Lower lobe of right lung (tissue), 2 donors: ENCODE data around the gene RPLP1. TPM values are rescaled to one million over a fixed set of nuclear protein-coding genes. Genes with fewer than 3 reads are reported as not detected.

Experiments
- ATAC-seq, 2 donors: fragments of 200-7000 bp; cut with Tn5 transposase; one replicate each; pipeline ENCODE4 v1.9.1; 2020 to 2022; ENCODE audit warnings: mild to moderate bottlenecking in 2 of 2, moderate library complexity in 2 of 2
- DNase-seq: peaks from one replicate; pipeline ENCODE4 v3.0.0-alpha.2; 2020
- H3K27ac ChIP-seq: fragments of 200-600 bp; one replicate; pipeline ENCODE4 v1.8.0; 2022
- H3K27me3 ChIP-seq: fragments of 200-600 bp; one replicate; pipeline ENCODE4 v1.8.0; 2022; ENCODE audit warnings: low read depth
- H3K36me3 ChIP-seq: fragments of 200-600 bp; one replicate; pipeline ENCODE4 v1.8.0; 2022; ENCODE audit warnings: mild to moderate bottlenecking
- H3K4me1 ChIP-seq: fragments of 200-600 bp; one replicate; pipeline ENCODE4 v1.8.0; 2022
- H3K4me3 ChIP-seq: fragments of 200-600 bp; one replicate; pipeline ENCODE4 v1.8.0; 2022; ENCODE audit warnings: mild to moderate bottlenecking
- H3K9me3 ChIP-seq: fragments of 200-600 bp; one replicate; pipeline ENCODE4 v1.8.0; 2022
- intact Hi-C: fragments of 100-400 bp; cut with DNase I; formaldehyde crosslinking; loops from one replicate; pipeline ENCODE4 v1.11.0; 2022
- total RNA-seq: library from RNA; stranded (reverse); fragmentation: NEBNext Ultra II Directional; extraction: Animal tissue kit (Norgen Biotek cat#: 25700); gene quantifications from one replicate; pipeline ENCODE4 v1.2.1, GENCODE V29; 2021
- TF ChIP-seq, protein P1 (sequence below): fragments of 200-600 bp; IDR thresholded peaks from one replicate; pipeline ENCODE4 v1.8.0; 2022; ENCODE audit warnings: antibody characterized with exemption, mild to moderate bottlenecking
- donor health status: DM: no; HTN: yes; CAD: no; lungs with severe emphysema.

Gene RPLP1
- total RNA-seq, 1 donor from 2014 or later, result 1,283 TPM

DNA sequence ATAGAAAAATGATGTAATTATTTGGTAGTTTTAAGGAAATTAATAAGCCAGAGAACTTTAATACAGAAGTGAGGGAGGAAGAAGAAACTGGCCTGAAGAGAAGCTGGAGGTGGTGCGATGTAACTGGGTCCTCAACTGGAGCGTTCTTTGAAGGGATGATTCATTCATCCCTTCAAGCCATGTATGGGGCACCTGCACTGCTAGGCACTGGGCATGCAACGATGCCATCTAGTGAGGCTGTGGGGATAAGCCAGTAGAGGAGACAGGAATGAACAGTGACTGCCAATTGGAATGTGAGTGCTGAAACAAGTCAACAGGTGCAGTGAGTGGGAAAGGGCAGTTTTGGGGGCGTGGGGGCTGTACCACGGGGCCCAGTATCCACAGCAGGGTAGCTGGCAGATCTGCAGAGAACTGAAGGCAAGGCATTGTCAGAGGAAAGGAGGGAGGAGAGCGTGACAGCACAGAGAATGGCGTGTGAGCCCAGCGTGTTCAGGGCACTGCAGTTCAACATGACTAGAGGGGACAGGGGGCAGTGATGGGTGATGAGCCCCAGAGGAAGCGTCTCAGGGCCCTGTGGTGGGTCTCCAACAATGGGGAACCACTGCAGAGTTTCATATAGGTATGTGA, 42.3 kb upstream of the RPLP1 start:
- no peak overlapping the region for H3K4me3 ChIP-seq
- no peaks in the 10 kb centered on the region for H3K9me3 ChIP-seq
- no peaks in the 10 kb centered on the region for H3K36me3 ChIP-seq
- intact Hi-C loops, result no loop called here
- no peaks in the 10 kb centered on the region for H3K27me3 ChIP-seq
- no peak for DNase-seq
- no peak for ATAC-seq
- TF ChIP-seq, protein P1, sequence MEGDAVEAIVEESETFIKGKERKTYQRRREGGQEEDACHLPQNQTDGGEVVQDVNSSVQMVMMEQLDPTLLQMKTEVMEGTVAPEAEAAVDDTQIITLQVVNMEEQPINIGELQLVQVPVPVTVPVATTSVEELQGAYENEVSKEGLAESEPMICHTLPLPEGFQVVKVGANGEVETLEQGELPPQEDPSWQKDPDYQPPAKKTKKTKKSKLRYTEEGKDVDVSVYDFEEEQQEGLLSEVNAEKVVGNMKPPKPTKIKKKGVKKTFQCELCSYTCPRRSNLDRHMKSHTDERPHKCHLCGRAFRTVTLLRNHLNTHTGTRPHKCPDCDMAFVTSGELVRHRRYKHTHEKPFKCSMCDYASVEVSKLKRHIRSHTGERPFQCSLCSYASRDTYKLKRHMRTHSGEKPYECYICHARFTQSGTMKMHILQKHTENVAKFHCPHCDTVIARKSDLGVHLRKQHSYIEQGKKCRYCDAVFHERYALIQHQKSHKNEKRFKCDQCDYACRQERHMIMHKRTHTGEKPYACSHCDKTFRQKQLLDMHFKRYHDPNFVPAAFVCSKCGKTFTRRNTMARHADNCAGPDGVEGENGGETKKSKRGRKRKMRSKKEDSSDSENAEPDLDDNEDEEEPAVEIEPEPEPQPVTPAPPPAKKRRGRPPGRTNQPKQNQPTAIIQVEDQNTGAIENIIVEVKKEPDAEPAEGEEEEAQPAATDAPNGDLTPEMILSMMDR, result no peak
- peaks cover 8% of the 10 kb centered on the region for H3K4me1 ChIP-seq
- no peak overlapping the region for H3K27ac ChIP-seq

DNA sequence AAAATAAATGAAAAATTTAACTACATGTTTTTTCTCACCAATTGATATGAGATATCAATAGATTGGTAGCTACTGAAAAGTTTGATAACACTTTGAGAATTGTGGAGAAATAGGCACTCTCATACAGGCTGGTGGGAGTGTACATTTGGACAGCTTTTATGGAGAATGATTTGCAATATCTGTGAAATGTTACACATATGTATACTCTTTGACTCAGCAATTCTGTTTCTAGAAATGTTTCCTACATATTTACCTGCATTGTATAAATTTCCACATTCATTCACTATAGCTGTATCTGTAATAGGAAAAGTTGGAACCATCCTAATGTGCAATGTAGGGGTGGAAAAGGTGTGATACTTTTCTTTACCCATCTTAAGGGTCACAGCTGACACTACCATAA, 40.3 kb upstream of the RPLP1 start:
- ATAC-seq, result no peak
- H3K36me3 ChIP-seq, result no peaks in the 10 kb centered on the region
- intact Hi-C loops, result no loop called here

DNA sequence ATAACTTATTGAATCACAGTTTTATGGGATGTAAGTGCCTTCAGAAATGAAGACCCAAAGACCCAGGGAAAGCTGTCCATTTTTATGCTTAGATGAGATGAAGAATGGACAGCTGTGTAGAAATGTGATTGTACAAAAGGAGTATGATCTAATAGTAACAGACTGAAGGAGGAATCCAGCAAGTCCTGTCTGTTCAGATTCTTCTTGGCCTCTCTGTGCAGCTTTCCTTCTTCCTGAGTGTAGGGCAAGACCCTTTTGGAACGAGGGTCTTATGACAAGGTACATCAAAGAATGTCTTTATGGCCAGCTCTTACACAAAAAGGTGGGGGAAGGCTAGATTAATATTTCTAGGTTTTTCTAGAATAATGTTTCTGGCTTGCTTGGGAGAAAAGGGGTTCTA, 39.9 kb upstream of the RPLP1 start:
- TF ChIP-seq, protein P1, result no peak
- intact Hi-C loops, result no loop called here

More for the DNA sequence above, 40.3 kb upstream of the RPLP1 start:
- Histone ChIP-seq H3K4me1 (peaks cover 9% of the 10 kb centered on the region), H3K4me3 (no peak overlapping the region), H3K27ac (no peak overlapping the region), H3K9me3 (no peaks in the 10 kb centered on the region), H3K27me3 (no peaks in the 10 kb centered on the region)
- TF ChIP-seq, protein P1, result no peak
- no peak for DNase-seq

DNA sequence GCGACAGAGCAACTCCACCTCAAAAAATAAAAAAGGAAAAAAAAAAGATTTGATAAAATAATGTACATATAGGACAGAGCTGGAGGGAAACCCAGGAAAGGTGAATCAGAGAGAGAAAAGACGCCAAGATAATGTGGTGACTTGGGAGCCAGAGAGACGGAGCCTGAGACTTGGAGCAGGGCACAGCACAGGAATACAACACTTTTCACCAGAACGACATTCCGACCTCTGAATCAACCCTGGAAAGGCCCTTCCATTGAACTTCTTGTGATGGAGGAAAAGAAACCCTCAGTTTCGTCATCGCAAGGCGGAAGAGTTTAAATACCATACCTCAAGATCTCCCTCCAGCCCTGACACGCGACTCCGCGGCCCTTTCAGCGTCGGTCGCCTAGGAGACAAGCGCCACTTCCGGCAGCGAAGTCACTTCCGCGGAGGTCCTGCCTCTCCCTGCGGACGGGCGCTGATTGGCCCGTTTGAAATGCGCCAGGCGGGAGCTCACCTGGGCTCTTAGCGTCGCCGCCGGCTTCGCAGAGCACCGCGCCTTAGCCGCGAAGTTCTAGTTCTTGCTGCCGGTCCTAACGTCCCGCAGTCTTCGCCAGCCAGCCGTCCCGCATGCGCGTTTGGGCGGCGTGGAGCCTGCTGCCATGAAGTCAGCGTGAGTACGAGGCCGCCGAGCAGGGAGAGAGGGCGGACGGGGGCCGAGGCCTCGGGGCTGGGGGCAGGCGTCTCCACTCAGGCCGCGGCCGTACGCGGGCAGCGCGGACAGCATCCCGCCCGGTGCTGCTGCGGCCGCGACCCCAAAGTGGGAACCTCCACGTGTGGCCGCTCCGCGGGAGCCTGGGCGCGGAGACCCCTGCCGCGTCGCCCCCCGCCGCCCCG, 38.6 kb upstream of the RPLP1 start, which contains the start of gene KIF23:
Gene KIF23, plus strand, starts transcription at position 528 of the 879 bp plus-strand sequence. Its CDS starts 117 bp downstream, at position 645.
- TF ChIP-seq, protein P1, result no peak
- peak within 1 kb of the TSS; percentile 56 for H3K27ac ChIP-seq
- DNase-seq (peak; percentile 95), ATAC-seq (peak; percentile 98 to 99)
- H3K27me3 ChIP-seq, result no peaks in the 10 kb centered on the region
- peak within 1 kb of the TSS; percentile 86 for H3K4me3 ChIP-seq
- H3K36me3 ChIP-seq, result no peaks in the 10 kb centered on the region
- no peaks in the 10 kb centered on the region for H3K9me3 ChIP-seq
- H3K4me1 ChIP-seq, result peaks cover 9% of the 10 kb centered on the region
- intact Hi-C loops, result no loop called here

More for the DNA sequence above, 39.9 kb upstream of the RPLP1 start:
- no peak for ATAC-seq
- no peaks in the 10 kb centered on the region for H3K9me3 ChIP-seq
- H3K27ac ChIP-seq, result no peak overlapping the region
- DNase-seq, result no peak
- H3K4me1 ChIP-seq, result peaks cover 9% of the 10 kb centered on the region
- no peak overlapping the region for H3K4me3 ChIP-seq
- H3K36me3 ChIP-seq, result no peaks in the 10 kb centered on the region
- no peaks in the 10 kb centered on the region for H3K27me3 ChIP-seq

DNA sequence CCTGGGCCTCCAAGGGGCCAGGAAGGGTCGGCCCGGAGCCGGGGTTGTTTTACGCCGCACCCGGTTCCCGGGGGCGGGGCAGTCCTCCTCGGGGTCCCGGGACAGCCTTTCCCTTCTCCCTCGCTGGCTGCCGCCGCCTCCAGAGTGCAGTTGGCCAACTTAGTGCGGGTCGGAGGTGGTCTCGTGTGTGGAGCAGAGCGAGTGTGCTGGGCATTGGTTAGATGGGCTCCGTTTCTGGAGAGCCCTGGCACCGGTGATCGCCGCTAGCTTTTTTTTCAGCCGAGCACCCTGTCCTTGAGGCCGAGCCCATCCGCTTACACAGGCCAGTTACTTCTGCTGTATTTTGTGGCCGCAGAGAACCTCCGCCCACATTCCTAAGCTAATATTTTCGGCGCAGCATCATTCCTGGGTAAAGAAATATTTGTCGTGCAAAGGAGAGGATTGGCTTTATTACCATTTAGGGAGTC, 37.9 kb upstream of the RPLP1 start:
- Histone ChIP-seq H3K27ac (peak overlapping the region; percentile 56), H3K27me3 (no peaks in the 10 kb centered on the region), H3K4me3 (peak overlapping the region; percentile 86), H3K9me3 (no peaks in the 10 kb centered on the region), H3K4me1 (peaks cover 9% of the 10 kb centered on the region), H3K36me3 (no peaks in the 10 kb centered on the region)
- intact Hi-C loops, result no loop called here
- peak; percentile 86 to 88 for ATAC-seq
- TF ChIP-seq, protein P1, result no peak
- peak; percentile 61 for DNase-seq
